Left lobe of liver (tissue), 2 donors: ENCODE measurements around the gene KAZALD1. TPM values are rescaled to one million over a fixed set of nuclear protein-coding genes. Genes with fewer than 3 reads are reported as not detected.

Experiments
- ATAC-seq: fragments of 200-7000 bp; cut with Tn5 transposase; one replicate; pipeline ENCODE4 v1.9.1; 2020; ENCODE audit warnings: mild to moderate bottlenecking, moderate library complexity
- DNase-seq: peaks from one replicate; pipeline ENCODE4 v3.0.0-alpha.2; 2020; ENCODE audit warnings: low spot score
- total RNA-seq: library from RNA; stranded (reverse); gene quantifications from one replicate; pipeline ENCODE4 v1.2.1, GENCODE V29; 2021
- donor health status: DM: no; HTN: no; CAD: no; lungs with moderate emphysema.
- donor health status: DM: no; HTN: yes; CAD: no.

KAZALD1 gene
- total RNA-seq, 1 donor from 2014 or later, result 0.78 TPM

- ATAC-seq (no peak), DNase-seq (no peak)
Observed at GRCh38 chr10:101091546-101092290, 29.9 kb downstream of the KAZALD1 start.

GRCh38 chr10:101092881-101093354, 31.1 kb downstream of the KAZALD1 start:
- ATAC-seq, result peak; percentile 63
- no peak for DNase-seq

- DNase-seq (no peak), ATAC-seq (no peak)
Observed at GRCh38 chr10:101094121-101094879, 32.5 kb downstream of the KAZALD1 start.

GRCh38 chr10:101095004-101095403, 33.2 kb downstream of the KAZALD1 start:
- no peak for ATAC-seq
- no peak for DNase-seq

GRCh38 chr10:101095550-101096213, 33.9 kb downstream of the KAZALD1 start:
- DNase-seq, result peak; percentile 72
- peak; percentile 93 for ATAC-seq

- DNase-seq (no peak), ATAC-seq (no peak)
Observed at GRCh38 chr10:101096378-101096777, 34.6 kb downstream of the KAZALD1 start.

- DNase-seq (no peak), ATAC-seq (no peak)
Observed at GRCh38 chr10:101097881-101098280, 36.1 kb downstream of the KAZALD1 start.

- ATAC-seq (no peak), DNase-seq (no peak)
Observed at GRCh38 chr10:101099901-101100300, 38.1 kb downstream of the KAZALD1 start.

GRCh38 chr10:101101372-101101881, 39.6 kb downstream of the KAZALD1 start:
- DNase-seq (no peak), ATAC-seq (no peak)

GRCh38 chr10:101103430-101103829, 41.6 kb downstream of the KAZALD1 start:
- ATAC-seq (no peak), DNase-seq (no peak)

- no peak for ATAC-seq
- no peak for DNase-seq
Observed at GRCh38 chr10:101106351-101106750, 44.6 kb downstream of the KAZALD1 start.

- DNase-seq, result no peak
- no peak for ATAC-seq
Observed at GRCh38 chr10:101107771-101108170, 46.0 kb downstream of the KAZALD1 start.

- ATAC-seq, result no peak
- no peak for DNase-seq
Observed at GRCh38 chr10:101110856-101111523, 49.2 kb downstream of the KAZALD1 start.

- ATAC-seq (no peak), DNase-seq (no peak)
Observed at GRCh38 chr10:101111547-101111946, 49.8 kb downstream of the KAZALD1 start.

- peak; percentile 95 for ATAC-seq
- peak; percentile 69 for DNase-seq
Observed at GRCh38 chr10:101112799-101113594, 51.2 kb downstream of the KAZALD1 start.

GRCh38 chr10:101113890-101114403, 52.2 kb downstream of the KAZALD1 start:
- ATAC-seq (no peak), DNase-seq (no peak)

- DNase-seq, result no peak
- no peak for ATAC-seq
Observed at GRCh38 chr10:101114646-101115045, 52.9 kb downstream of the KAZALD1 start.
